OCI-LY7 (cell line): ENCODE results near the gene RTP5.

Experiments used
- CTCF ChIP-seq: fragments of 200-600 bp; sonication (generic); conservative IDR thresholded peaks from 2 replicates; pipeline ENCODE4 v1.5.1; 2014; ENCODE audit warnings: mild to moderate bottlenecking, antibody characterized with exemption, low read length, moderate library complexity, mixed read lengths
- EZH2phosphoT487 ChIP-seq: fragments of 200-600 bp; sonication (generic); IDR thresholded peaks from 2 replicates; pipeline ENCODE4 v1.6.1; 2018; ENCODE audit warnings: low read depth, borderline replicate concordance, mild to moderate bottlenecking, mixed run types, antibody characterized with exemption, low read length, moderate library complexity, mixed read lengths

DNA sequence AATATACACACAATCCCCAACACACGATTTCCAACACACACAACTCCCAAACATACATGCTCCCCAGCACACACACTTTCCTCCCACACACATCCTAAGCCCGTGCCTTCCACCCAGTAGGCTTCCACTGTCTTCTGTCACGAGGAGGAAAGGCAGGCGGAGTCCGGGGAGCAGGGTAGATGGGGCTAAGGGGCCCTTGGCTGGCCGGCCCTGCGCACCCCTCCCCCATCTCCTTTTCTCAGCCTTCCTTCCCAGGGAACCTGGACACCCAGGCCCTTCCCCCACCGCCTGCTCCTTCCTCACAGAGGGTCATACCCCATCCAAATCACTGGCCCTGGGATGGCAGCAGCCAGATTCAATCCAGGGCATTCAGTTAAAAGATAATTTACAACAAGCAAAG is 7.4 kb upstream of the RTP5 start:
- TF ChIP-seq CTCF, result no peak
- no peak for TF ChIP-seq EZH2phosphoT487
